ENCODE results near the gene ZNF462.
"Not testable (repeated sequence)": the region's sequence is repeated elsewhere in the genome, so short reads cannot be mapped to it uniquely, and the experiment has no call there.

Gene ZNF462

GRCh38 chr9:106886111-106887046 lies 23.4 kb downstream of the ZNF462 start:
- DNase-seq (ENCODE audit: low read depth), result no peak

GRCh38 chr9:106887066-106887465 lies 24.1 kb downstream of the ZNF462 start:
- DNase-seq (ENCODE audit: low read depth), result no peak

- no peak for DNase-seq (ENCODE audit: low read depth)
Observed at GRCh38 chr9:106889061-106889590, 26.2 kb downstream of the ZNF462 start.

GRCh38 chr9:106890608-106891007 lies 27.6 kb downstream of the ZNF462 start:
- peak; percentile 21 for DNase-seq (ENCODE audit: low read depth)

GRCh38 chr9:106891286-106891685 lies 28.3 kb downstream of the ZNF462 start:
- no peak for DNase-seq (ENCODE audit: low read depth)

- DNase-seq (ENCODE audit: low read depth), result peak; percentile 98
Observed at GRCh38 chr9:106892632-106893031, 29.7 kb downstream of the ZNF462 start.

- peak; percentile 65 for DNase-seq (ENCODE audit: low read depth)
Observed at GRCh38 chr9:106893088-106893487, 30.1 kb downstream of the ZNF462 start.

- DNase-seq (ENCODE audit: low read depth), result no peak
Observed at GRCh38 chr9:106896695-106897094, 33.7 kb downstream of the ZNF462 start.

- peak; percentile 72 for DNase-seq (ENCODE audit: low read depth)
Observed at GRCh38 chr9:106897236-106897635, 34.3 kb downstream of the ZNF462 start.

GRCh38 chr9:106897751-106898150 lies 34.8 kb downstream of the ZNF462 start:
- DNase-seq (ENCODE audit: low read depth), result no peak

- DNase-seq (ENCODE audit: low read depth), result not testable (repeated sequence)
Observed at GRCh38 chr9:106900523-106900922, 37.6 kb downstream of the ZNF462 start.

- DNase-seq (ENCODE audit: low read depth), result no peak
Observed at GRCh38 chr9:106906129-106906528, 43.2 kb downstream of the ZNF462 start.

- DNase-seq (ENCODE audit: low read depth), result peak; percentile 16
Observed at GRCh38 chr9:106911951-106912350, 49.0 kb downstream of the ZNF462 start.

GRCh38 chr9:106913276-106913675 lies 50.3 kb downstream of the ZNF462 start:
- no peak for DNase-seq (ENCODE audit: low read depth)

- DNase-seq (ENCODE audit: low read depth), result no peak
Observed at GRCh38 chr9:106915851-106916250, 52.9 kb downstream of the ZNF462 start.

- DNase-seq (ENCODE audit: low read depth), result peak; percentile 92
Observed at GRCh38 chr9:106916466-106917235, 53.7 kb downstream of the ZNF462 start.

GRCh38 chr9:106918825-106919509 lies 56.0 kb downstream of the ZNF462 start:
- no peak for DNase-seq (ENCODE audit: low read depth)

- DNase-seq (ENCODE audit: low read depth), result no peak
Observed at GRCh38 chr9:106920091-106920490, 57.1 kb downstream of the ZNF462 start.

GRCh38 chr9:106920701-106921283 lies 57.8 kb downstream of the ZNF462 start:
- peak; percentile 60 for DNase-seq (ENCODE audit: low read depth)

- peak; percentile 91 for DNase-seq (ENCODE audit: low read depth)
Observed at GRCh38 chr9:106921341-106921899, 58.5 kb downstream of the ZNF462 start.

- DNase-seq (ENCODE audit: low read depth), result peak; percentile 66
Observed at GRCh38 chr9:106922026-106922425, 59.1 kb downstream of the ZNF462 start.

All from iris pigment epithelial cell (primary cell).